ENCODE measurements around the gene MAPKAP1. TPM values are rescaled to one million over a fixed set of nuclear protein-coding genes. Genes with fewer than 3 reads are reported as not detected.

Gene MAPKAP1
- total RNA-seq, 2 experiments from 2014 or later = 66.2 to 78.8 TPM

GRCh38 chr9:125444166-125444565 lies 262.8 kb downstream of the MAPKAP1 start:
- TF ChIP-seq, protein P1, sequence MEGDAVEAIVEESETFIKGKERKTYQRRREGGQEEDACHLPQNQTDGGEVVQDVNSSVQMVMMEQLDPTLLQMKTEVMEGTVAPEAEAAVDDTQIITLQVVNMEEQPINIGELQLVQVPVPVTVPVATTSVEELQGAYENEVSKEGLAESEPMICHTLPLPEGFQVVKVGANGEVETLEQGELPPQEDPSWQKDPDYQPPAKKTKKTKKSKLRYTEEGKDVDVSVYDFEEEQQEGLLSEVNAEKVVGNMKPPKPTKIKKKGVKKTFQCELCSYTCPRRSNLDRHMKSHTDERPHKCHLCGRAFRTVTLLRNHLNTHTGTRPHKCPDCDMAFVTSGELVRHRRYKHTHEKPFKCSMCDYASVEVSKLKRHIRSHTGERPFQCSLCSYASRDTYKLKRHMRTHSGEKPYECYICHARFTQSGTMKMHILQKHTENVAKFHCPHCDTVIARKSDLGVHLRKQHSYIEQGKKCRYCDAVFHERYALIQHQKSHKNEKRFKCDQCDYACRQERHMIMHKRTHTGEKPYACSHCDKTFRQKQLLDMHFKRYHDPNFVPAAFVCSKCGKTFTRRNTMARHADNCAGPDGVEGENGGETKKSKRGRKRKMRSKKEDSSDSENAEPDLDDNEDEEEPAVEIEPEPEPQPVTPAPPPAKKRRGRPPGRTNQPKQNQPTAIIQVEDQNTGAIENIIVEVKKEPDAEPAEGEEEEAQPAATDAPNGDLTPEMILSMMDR (conservative IDR thresholded peaks at IDR 0.05; ENCODE audit: low read length) = no peak
- TF ChIP-seq EZH2phosphoT487 (IDR thresholded peaks at IDR 0.05; ENCODE audit: borderline replicate concordance, low read depth, low read length) = no peak
- ChIA-PET CTCF (ENCODE audit: unreplicated experiment) (no interaction called here), POLR2A (interaction anchor here (0.9 kb wide), 1 partner anchor 10 kb away, joined by 3 read pairs; no protein-coding TSS in a partner anchor)
- no peaks in the 10 kb centered on the region for H3K9me3 ChIP-seq (ENCODE audit: low read length)
- H3K79me2 ChIP-seq (ENCODE audit: insufficient read depth, low read depth, low read length) = no peaks in the 10 kb centered on the region
- no peak overlapping the region for H3K4me3 ChIP-seq (ENCODE audit: low read depth, low read length, poor library complexity, severe bottlenecking)
- H2AFZ ChIP-seq (ENCODE audit: low read length) = no peak overlapping the region
- H3K4me1 ChIP-seq (ENCODE audit: insufficient read depth, low read length, poor library complexity, severe bottlenecking) = peaks cover 35% of the 10 kb centered on the region
- no peaks in the 10 kb centered on the region for H4K20me1 ChIP-seq (ENCODE audit: insufficient read depth, low read length)
- no peaks in the 10 kb centered on the region for H3K9me2 ChIP-seq (ENCODE audit: insufficient read depth, low read length)
- no peaks in the 10 kb centered on the region; the same call in 1 of the 2 replicates for H3K36me3 ChIP-seq (ENCODE audit: insufficient read depth, low read length)
- intact Hi-C loops (cut with micrococcal nuclease; ENCODE audit: unreplicated experiment) = no loop called here
- DNase-seq (ENCODE audit: low spot score) = no peak
- H3K27ac ChIP-seq (ENCODE audit: low read depth, low read length, poor library complexity, severe bottlenecking) = no peak overlapping the region
- H3K4me2 ChIP-seq (ENCODE audit: low read length) = no peak overlapping the region
- no TSS peak for BruUV-seq (replicated peaks)

- Histone ChIP-seq H3K9me3 (ENCODE audit: low read length) (no peaks in the 10 kb centered on the region), H3K4me3 (ENCODE audit: low read depth, low read length, poor library complexity, severe bottlenecking) (no peak overlapping the region), H3K79me2 (ENCODE audit: insufficient read depth, low read depth, low read length) (no peaks in the 10 kb centered on the region), H3K36me3 (ENCODE audit: insufficient read depth, low read length) (no peaks in the 10 kb centered on the region; the same call in 1 of the 2 replicates), H3K4me2 (ENCODE audit: low read length) (no peak overlapping the region), H3K27ac (ENCODE audit: low read depth, low read length, poor library complexity, severe bottlenecking) (no peak overlapping the region), H4K20me1 (ENCODE audit: insufficient read depth, low read length) (no peaks in the 10 kb centered on the region), H2AFZ (ENCODE audit: low read length) (no peak overlapping the region), H3K9me2 (ENCODE audit: insufficient read depth, low read length) (no peaks in the 10 kb centered on the region), H3K4me1 (ENCODE audit: insufficient read depth, low read length, poor library complexity, severe bottlenecking) (peaks cover 30% of the 10 kb centered on the region)
- ChIA-PET POLR2A (interaction anchor here (0.6 to 0.9 kb wide), 2 partner anchors 11 to 405 kb away, joined by 3 to 4 read pairs; no protein-coding TSS in a partner anchor), CTCF (ENCODE audit: unreplicated experiment) (interaction anchor here (0.6 kb wide), 1 partner anchor 224 kb away, joined by 3 read pairs; no protein-coding TSS in a partner anchor)
- no TSS peak for BruUV-seq (replicated peaks)
- intact Hi-C loops (cut with micrococcal nuclease; ENCODE audit: unreplicated experiment) = no loop called here
- TF ChIP-seq, protein P1 (conservative IDR thresholded peaks at IDR 0.05; ENCODE audit: low read length) = no peak
- no peak for TF ChIP-seq EZH2phosphoT487 (IDR thresholded peaks at IDR 0.05; ENCODE audit: borderline replicate concordance, low read depth, low read length)
- no peak for DNase-seq (ENCODE audit: low spot score)
These were observed 263.6 kb downstream of the MAPKAP1 start for GRCh38 chr9:125443367-125443766.

DNA sequence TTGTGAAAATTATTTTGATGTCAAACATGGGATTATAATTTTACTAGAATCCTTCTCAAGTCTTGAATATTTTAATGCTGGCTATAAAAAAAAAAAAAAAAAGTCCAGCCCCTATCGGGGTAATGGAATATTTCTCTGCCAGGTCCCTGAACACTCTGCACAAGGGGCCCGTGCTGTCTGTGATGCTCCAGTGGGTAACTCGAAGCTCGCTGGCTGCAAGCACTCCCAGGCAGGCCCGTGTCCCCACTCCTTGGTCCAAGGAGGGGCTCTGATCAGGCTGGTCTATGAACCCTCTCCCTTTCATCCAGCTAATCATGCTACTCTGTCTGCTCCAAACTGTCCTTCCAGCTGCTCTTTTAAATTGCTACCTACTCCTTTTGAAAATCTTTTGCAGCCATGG lies 264.6 kb downstream of the MAPKAP1 start:
- H3K9me3 ChIP-seq (ENCODE audit: low read length) = no peaks in the 10 kb centered on the region
- H3K4me1 ChIP-seq (ENCODE audit: insufficient read depth, low read length, poor library complexity, severe bottlenecking) = peaks cover 21% of the 10 kb centered on the region
- DNase-seq (ENCODE audit: low spot score) = no peak
- TF ChIP-seq, protein P1 (conservative IDR thresholded peaks at IDR 0.05; ENCODE audit: low read length) = no peak
- TF ChIP-seq EZH2phosphoT487 (IDR thresholded peaks at IDR 0.05; ENCODE audit: borderline replicate concordance, low read depth, low read length) = no peak
- POLR2A ChIA-PET = no interaction called here
- H3K4me2 ChIP-seq (ENCODE audit: low read length) = no peak overlapping the region
- CTCF ChIA-PET (ENCODE audit: unreplicated experiment) = no interaction called here
- no peak overlapping the region for H2AFZ ChIP-seq (ENCODE audit: low read length)
- no peaks in the 10 kb centered on the region for H4K20me1 ChIP-seq (ENCODE audit: insufficient read depth, low read length)
- H3K9me2 ChIP-seq (ENCODE audit: insufficient read depth, low read length) = no peaks in the 10 kb centered on the region
- no peaks in the 10 kb centered on the region for H3K79me2 ChIP-seq (ENCODE audit: insufficient read depth, low read depth, low read length)
- H3K4me3 ChIP-seq (ENCODE audit: low read depth, low read length, poor library complexity, severe bottlenecking) = no peak overlapping the region
- no TSS peak for BruUV-seq (replicated peaks)
- intact Hi-C loops (cut with micrococcal nuclease; ENCODE audit: unreplicated experiment) = no loop called here
- no peaks in the 10 kb centered on the region; the same call in 1 of the 2 replicates for H3K36me3 ChIP-seq (ENCODE audit: insufficient read depth, low read length)
- H3K27ac ChIP-seq (ENCODE audit: low read depth, low read length, poor library complexity, severe bottlenecking) = no peak overlapping the region
